ENCODE results near the gene KIF16B. TPM values are rescaled to one million over a fixed set of nuclear protein-coding genes. Genes with fewer than 3 reads are reported as not detected.

The KIF16B gene
- total RNA-seq, 1 experiment from 2014 or later, result 16.6 TPM

- POLR2A ChIA-PET, result no interaction called here
- Histone ChIP-seq H3K4me3 (ENCODE audit: low read depth in 2 of 2, low read length in 2 of 2) (no peak overlapping the region), H3K9me3 (ENCODE audit: control insufficient read depth, insufficient read depth, low read depth, low read length) (no peaks in the 10 kb centered on the region), H3K27me3 (ENCODE audit: control insufficient read depth, insufficient read depth, low read length) (no peaks in the 10 kb centered on the region), H3K27ac (ENCODE audit: low read length) (no peak overlapping the region), H3K4me1 (ENCODE audit: control insufficient read depth, insufficient read depth, low read length) (no peaks in the 10 kb centered on the region), H3K36me3 (ENCODE audit: control insufficient read depth, insufficient read depth, low read length) (no peaks in the 10 kb centered on the region)
- intact Hi-C loops (cut with micrococcal nuclease; ENCODE audit: unreplicated experiment) (no loop called here), in situ Hi-C loops (cut with HindIII; ENCODE audit: low pct_unique_long_range_greater_than_20kb, low sequenced_read_pairs) (no loop called here)
- no peak for DNase-seq (ENCODE audit: low read depth, low spot score)
- ATAC-seq, result no peak
- BruUV-seq (replicated peaks), result no TSS peak
- TF ChIP-seq SIN3A (IDR thresholded peaks at IDR 0.05; ENCODE audit: borderline replicate concordance, insufficient read depth, low read depth, low read length), result no peak
- TF ChIP-seq TCF7L2 (IDR thresholded peaks at IDR 0.05; ENCODE audit: low read depth, low read length), result no peak
- TF ChIP-seq CTCF (IDR thresholded peaks at IDR 0.05), result no peak
- TF ChIP-seq POLR2AphosphoS5 (IDR thresholded peaks at IDR 0.05; ENCODE audit: low read depth, low read length), result no peak
- TF ChIP-seq REST (IDR thresholded peaks at IDR 0.05; ENCODE audit: insufficient read depth in 1 of 2, low read depth in 2 of 2, low read length in 1 of 2), result no peak
- CTCF ChIA-PET, result no interaction called here
These were observed 221.8 kb downstream of the KIF16B start for GRCh38 chr20:16351415-16351814.

- no TSS peak for BruUV-seq (replicated peaks)
These were observed 222.8 kb downstream of the KIF16B start for GRCh38 chr20:16350465-16350864.

More at GRCh38 chr20:16350465-16350864, 222.8 kb downstream of the KIF16B start:
- intact Hi-C loops (cut with micrococcal nuclease; ENCODE audit: unreplicated experiment) (no loop called here), in situ Hi-C loops (cut with HindIII; ENCODE audit: low pct_unique_long_range_greater_than_20kb, low sequenced_read_pairs) (no loop called here)
- Histone ChIP-seq H3K36me3 (ENCODE audit: control insufficient read depth, insufficient read depth, low read length) (no peaks in the 10 kb centered on the region), H3K4me3 (ENCODE audit: low read depth in 2 of 2, low read length in 2 of 2) (no peak overlapping the region), H3K4me1 (ENCODE audit: control insufficient read depth, insufficient read depth, low read length) (no peaks in the 10 kb centered on the region), H3K27ac (ENCODE audit: low read length) (no peak overlapping the region), H3K9me3 (ENCODE audit: control insufficient read depth, insufficient read depth, low read depth, low read length) (no peaks in the 10 kb centered on the region), H3K27me3 (ENCODE audit: control insufficient read depth, insufficient read depth, low read length) (no peaks in the 10 kb centered on the region)
- POLR2A ChIA-PET, result no interaction called here
- DNase-seq (ENCODE audit: low read depth, low spot score) (peak; percentile 10), ATAC-seq (no peak)
- CTCF ChIA-PET, result no interaction called here
- TF ChIP-seq SIN3A (IDR thresholded peaks at IDR 0.05; ENCODE audit: borderline replicate concordance, insufficient read depth, low read depth, low read length) (no peak), TCF7L2 (IDR thresholded peaks at IDR 0.05; ENCODE audit: low read depth, low read length) (no peak), POLR2AphosphoS5 (IDR thresholded peaks at IDR 0.05; ENCODE audit: low read depth, low read length) (no peak), REST (IDR thresholded peaks at IDR 0.05; ENCODE audit: insufficient read depth in 1 of 2, low read depth in 2 of 2, low read length in 1 of 2) (no peak), CTCF (IDR thresholded peaks at IDR 0.05) (no peak)
